Measurements from ENCODE around the gene SLC30A4. TPM values are rescaled to one million over a fixed set of nuclear protein-coding genes. Genes with fewer than 3 reads are reported as not detected.

Gene SLC30A4
- polyA plus RNA-seq, 2 of the 4 experiments (the other 2 are of a cell fraction), result 2.2 to 3.1 TPM

GRCh38 chr15:45434078-45434567, 88.4 kb downstream of the SLC30A4 start:
- peaks cover 4% of the 10 kb centered on the region; the same call in 1 of the 3 replicates for H3K4me1 ChIP-seq
- POLR2A ChIA-PET, result no interaction called here
- ATAC-seq (no peak), DNase-seq (ENCODE audit: low read depth in 1 of 2, low spot score in 1 of 2) (no peak), FAIRE-seq (no peak)
- CTCF ChIA-PET, result no interaction called here
- WGBS (ENCODE audit: missing lambda C conversion rate), result 93% methylated on average over 2 of the region's 2 CpGs
- H3K4me3 ChIP-seq, result no peak overlapping the region
- H3K27ac ChIP-seq, result no peak overlapping the region
- no peak overlapping the region for H3K4me2 ChIP-seq
- no peaks in the 10 kb centered on the region for H3K9me3 ChIP-seq
- no peak for TF ChIP-seq ESRRA (IDR thresholded peaks at IDR 0.05; ENCODE audit: borderline replicate concordance, low read length)
- no peak for TF ChIP-seq PBX3 (IDR thresholded peaks at IDR 0.05)
- no peak for TF ChIP-seq POLR2AphosphoS2 (conservative IDR thresholded peaks at IDR 0.05; ENCODE audit: low read length)
- TF ChIP-seq JUN (IDR thresholded peaks at IDR 0.05), result no peak

GRCh38 chr15:45431511-45431910, 91.0 kb downstream of the SLC30A4 start:
- Histone ChIP-seq H3K27ac (no peak overlapping the region), H3K4me3 (no peak overlapping the region), H3K4me2 (no peak overlapping the region), H3K9me3 (no peaks in the 10 kb centered on the region), H3K4me1 (0 out of 3 replicates have a peak, but pooled peaks cover 4% of the 10 kb centered on the region)
- POLR2A ChIA-PET, result no interaction called here
- CTCF ChIA-PET, result interaction anchor here (0.5 to 3.4 kb wide), 9 partner anchors 25 to 199 kb away, joined by 4 to 120 read pairs (median 5); a partner anchor contains a TSS
- DNase-seq (ENCODE audit: low read depth in 1 of 2, low spot score in 1 of 2) (no peak), FAIRE-seq (no peak), ATAC-seq (no peak)
- 59% methylated on average over 2 of the region's 2 CpGs for WGBS (ENCODE audit: missing lambda C conversion rate)
- TF ChIP-seq ESRRA (IDR thresholded peaks at IDR 0.05; ENCODE audit: borderline replicate concordance, low read length), result no peak
- no peak for TF ChIP-seq ZFP36 (IDR thresholded peaks at IDR 0.05; ENCODE audit: borderline replicate concordance, partially characterized antibody)
- TF ChIP-seq FOSB (CRISPR knock-in tag; IDR thresholded peaks at IDR 0.05), result no peak
- no peak for TF ChIP-seq EHF (CRISPR knock-in tag; IDR thresholded peaks at IDR 0.05)
- no peak for TF ChIP-seq ELK1 (IDR thresholded peaks at IDR 0.05; ENCODE audit: low read depth, low read length)

- POLR2A ChIA-PET, result no interaction called here
- Histone ChIP-seq H3K4me1 (0 out of 3 replicates have a peak, but pooled peaks cover 4% of the 10 kb centered on the region), H3K4me3 (peak overlapping the region; percentile 58), H3K9me3 (no peaks in the 10 kb centered on the region), H3K27ac (peak overlapping the region; percentile 57 to 83; a peak in 5 of 6 replicates), H3K4me2 (peak overlapping the region; percentile 78)
- ATAC-seq (peak; percentile 93 to 96), FAIRE-seq (no peak), DNase-seq (ENCODE audit: low read depth in 1 of 2, low spot score in 1 of 2) (peak; percentile 34 to 49)
- CTCF ChIA-PET, result interaction anchor here (0.6 to 3.4 kb wide), 45 partner anchors 9 to 307 kb away, joined by 3 to 120 read pairs (median 4); a partner anchor contains a TSS
- WGBS (ENCODE audit: missing lambda C conversion rate), result 11% methylated on average over 41 of the region's 73 CpGs
- TF ChIP-seq SMC3 (IDR thresholded peaks at IDR 0.05), result peak; percentile 99
- peak; percentile 77 to 97 for TF ChIP-seq RAD21 (conservative IDR thresholded peaks at IDR 0.05 in 1 of 2, IDR thresholded peaks at IDR 0.05 in 1 of 2)
- TF ChIP-seq ATOH8 (CRISPR knock-in tag; IDR thresholded peaks at IDR 0.05; ENCODE audit: low read depth), result 0 out of 2 replicates have a peak, but pooled peaks have one; percentile 50
- peak; percentile 19; the same call in 1 of the 2 replicates for TF ChIP-seq HMGXB4 (CRISPR knock-in tag; IDR thresholded peaks at IDR 0.05; ENCODE audit: borderline replicate concordance)
- TF ChIP-seq CBX2 (IDR thresholded peaks at IDR 0.05; ENCODE audit: borderline replicate concordance, low read depth), result no peak
- no peak for TF ChIP-seq MAFK (IDR thresholded peaks at IDR 0.05; ENCODE audit: partially characterized antibody)
- TF ChIP-seq MAX (IDR thresholded peaks at IDR 0.05), result peak; percentile 52; the same call in 1 of the 2 replicates
- TF ChIP-seq BCL3 (IDR thresholded peaks at IDR 0.05), result no peak
- peak; percentile 99 for TF ChIP-seq CTCF (IDR thresholded peaks at IDR 0.05)
- TF ChIP-seq CBX8 (IDR thresholded peaks at IDR 0.05), result no peak
Observed at GRCh38 chr15:45429941-45430792, 92.4 kb downstream of the SLC30A4 start.
